Cardiac muscle cell (in vitro differentiated cells and primary cell): ENCODE data around the gene BRICD5. TPM values are rescaled to one million over a fixed set of nuclear protein-coding genes. Genes with fewer than 3 reads are reported as not detected.

Source experiments
- DNase-seq, 2 donors: peaks; one replicate each; pipeline versions ENCODE4 v3.0.0 to v3.0.0-alpha.2; 2010 to 2017; ENCODE audit warnings: low read depth in 1 of 2, low spot score in 1 of 2
- H3K27ac ChIP-seq: fragments of 200-600 bp; sonication (generic); 2 replicates; pipeline ENCODE4 v1.5.1; 2016
- H3K27me3 ChIP-seq: fragments of 200-600 bp; sonication (generic); 2 replicates; pipeline ENCODE4 v1.6.0; 2016; ENCODE audit warnings: control low read depth
- H3K36me3 ChIP-seq: fragments of 200-600 bp; sonication (generic); 2 replicates; pipeline ENCODE4 v1.5.1; 2016; ENCODE audit warnings: control low read depth
- H3K4me1 ChIP-seq: fragments of 200-600 bp; sonication (generic); 2 replicates; pipeline ENCODE4 v1.8.1; 2017; ENCODE audit warnings: low read depth, mild to moderate bottlenecking, mixed run types
- H3K4me3 ChIP-seq: fragments of 200-600 bp; sonication (generic); 2 replicates; pipeline ENCODE4 v1.5.1; 2016; ENCODE audit warnings: mild to moderate bottlenecking
- H3K9me3 ChIP-seq: fragments of 200-600 bp; sonication (generic); 2 replicates; pipeline ENCODE4 v1.5.1; 2017; ENCODE audit warnings: low read depth, mild to moderate bottlenecking, control low read depth
- polyA plus RNA-seq: library from polyadenylated mRNA; unstranded; fragments of >200 nt; fragmentation: Nextera tagmentation; extraction: Ambion mirVana; gene quantifications from 2 replicates; pipeline ENCODE4 v1.2.1, GENCODE V29; 2016
- total RNA-seq: library from RNA; depleted of rRNA; stranded (reverse); fragments of >200 nt; gene quantifications from 2 replicates; pipeline ENCODE4 v1.2.3, GENCODE V29; 2016
- TF ChIP-seq, protein P1 (sequence below): IDR thresholded peaks from 2 replicates; pipeline ENCODE4 v1.5.1; 2012; ENCODE audit warnings: low read depth, mild to moderate bottlenecking, low read length

Gene BRICD5
- total and polyA plus RNA-seq, 2 experiments from 2014 or later = 21.8 to 24.6 TPM

DNA sequence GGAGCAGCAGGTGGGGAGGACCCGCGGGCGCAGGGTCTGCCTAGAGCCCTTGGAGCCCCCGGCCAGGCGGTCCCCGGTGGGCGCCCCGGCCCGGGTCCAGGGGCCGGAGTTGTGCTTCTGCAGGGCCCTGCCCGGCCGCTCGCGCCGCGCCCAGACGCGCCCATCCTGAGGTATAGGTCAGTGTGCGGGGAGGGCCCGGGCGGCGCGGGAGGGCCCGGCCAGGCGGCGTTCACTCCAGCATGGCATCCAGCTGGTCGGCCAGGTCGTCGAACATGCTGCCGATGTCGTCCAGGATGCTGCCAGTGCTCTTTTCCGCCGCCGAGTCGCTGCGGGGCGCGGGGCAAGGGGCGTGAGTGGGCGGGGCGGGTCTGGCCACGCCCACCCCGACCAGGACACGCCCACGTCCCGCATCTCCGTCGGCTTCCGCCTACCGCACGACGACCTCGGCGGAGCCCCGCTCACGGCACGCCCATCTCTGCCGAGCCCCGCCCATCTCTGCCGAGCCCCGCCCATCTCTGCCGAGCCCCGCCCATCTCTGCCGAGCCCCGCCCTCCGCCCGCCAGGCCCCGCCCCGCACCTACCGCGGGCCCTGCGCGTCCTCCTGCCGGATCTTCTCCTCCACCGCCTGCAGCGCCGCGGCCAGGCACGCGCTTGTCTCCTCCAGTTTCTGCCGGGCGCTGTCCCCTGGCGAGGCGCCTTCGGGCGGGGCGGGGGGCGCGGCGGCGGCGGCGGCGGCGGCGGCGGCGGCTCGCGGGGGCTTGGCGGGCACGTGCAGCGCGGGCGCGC lies 32.1 kb downstream of the BRICD5 start:
- Histone ChIP-seq H3K4me3 (no peak overlapping the region), H3K36me3 (peaks cover 22% of the 10 kb centered on the region), H3K27me3 (no peaks in the 10 kb centered on the region), H3K9me3 (no peaks in the 10 kb centered on the region), H3K4me1 (no peaks in the 10 kb centered on the region), H3K27ac (no peak overlapping the region)
- TF ChIP-seq, protein P1, sequence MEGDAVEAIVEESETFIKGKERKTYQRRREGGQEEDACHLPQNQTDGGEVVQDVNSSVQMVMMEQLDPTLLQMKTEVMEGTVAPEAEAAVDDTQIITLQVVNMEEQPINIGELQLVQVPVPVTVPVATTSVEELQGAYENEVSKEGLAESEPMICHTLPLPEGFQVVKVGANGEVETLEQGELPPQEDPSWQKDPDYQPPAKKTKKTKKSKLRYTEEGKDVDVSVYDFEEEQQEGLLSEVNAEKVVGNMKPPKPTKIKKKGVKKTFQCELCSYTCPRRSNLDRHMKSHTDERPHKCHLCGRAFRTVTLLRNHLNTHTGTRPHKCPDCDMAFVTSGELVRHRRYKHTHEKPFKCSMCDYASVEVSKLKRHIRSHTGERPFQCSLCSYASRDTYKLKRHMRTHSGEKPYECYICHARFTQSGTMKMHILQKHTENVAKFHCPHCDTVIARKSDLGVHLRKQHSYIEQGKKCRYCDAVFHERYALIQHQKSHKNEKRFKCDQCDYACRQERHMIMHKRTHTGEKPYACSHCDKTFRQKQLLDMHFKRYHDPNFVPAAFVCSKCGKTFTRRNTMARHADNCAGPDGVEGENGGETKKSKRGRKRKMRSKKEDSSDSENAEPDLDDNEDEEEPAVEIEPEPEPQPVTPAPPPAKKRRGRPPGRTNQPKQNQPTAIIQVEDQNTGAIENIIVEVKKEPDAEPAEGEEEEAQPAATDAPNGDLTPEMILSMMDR = no peak
- peak; percentile 38 to 44 for DNase-seq

DNA sequence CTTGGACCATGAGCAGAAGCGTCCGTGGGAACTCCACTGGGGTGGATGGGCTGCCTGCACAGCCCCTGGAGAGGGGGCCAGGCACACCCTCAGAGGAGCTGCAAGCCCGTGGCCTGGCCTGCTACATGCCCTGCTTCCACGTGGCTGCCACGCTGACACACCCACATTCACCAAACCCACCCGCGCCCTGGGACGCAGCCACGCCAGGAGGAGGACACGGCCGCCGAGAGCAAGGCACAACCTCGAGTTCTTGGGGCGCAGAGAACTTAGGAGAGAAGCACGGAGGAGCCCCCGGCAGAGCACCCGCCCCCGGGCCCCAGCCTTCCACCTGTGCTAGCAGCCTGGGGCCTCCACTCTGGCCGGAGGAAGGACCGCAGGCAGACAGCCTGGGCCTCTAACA lies 33.1 kb downstream of the BRICD5 start:
- no peak overlapping the region for H3K4me3 ChIP-seq
- no peak overlapping the region for H3K27ac ChIP-seq
- no peaks in the 10 kb centered on the region for H3K9me3 ChIP-seq
- TF ChIP-seq, protein P1 = no peak
- DNase-seq = no peak
- H3K36me3 ChIP-seq = peaks cover 27% of the 10 kb centered on the region
- H3K27me3 ChIP-seq = no peaks in the 10 kb centered on the region
- H3K4me1 ChIP-seq = no peaks in the 10 kb centered on the region

DNA sequence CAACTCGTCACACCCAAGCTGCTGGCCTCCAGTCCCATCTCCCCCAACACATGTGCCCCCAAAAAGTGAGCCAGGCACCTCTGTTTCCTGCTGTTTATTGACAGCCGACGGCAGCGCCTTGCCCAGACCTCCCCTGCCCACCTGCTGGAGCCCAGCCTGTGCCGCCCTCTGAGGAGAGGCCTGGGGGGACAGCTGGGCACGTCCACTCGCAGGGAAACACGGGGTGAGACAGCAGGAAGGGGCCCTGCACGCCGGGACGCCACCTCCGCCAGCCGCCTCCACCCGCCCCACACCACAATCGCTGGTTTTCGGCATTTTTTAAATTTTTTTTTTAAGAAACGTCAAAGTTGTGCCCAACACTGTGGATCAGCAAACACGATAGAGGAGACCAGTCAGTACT lies 33.6 kb downstream of the BRICD5 start:
- Histone ChIP-seq H3K27ac (no peak overlapping the region), H3K27me3 (no peaks in the 10 kb centered on the region), H3K9me3 (no peaks in the 10 kb centered on the region), H3K4me3 (no peak overlapping the region), H3K36me3 (peaks cover 27% of the 10 kb centered on the region), H3K4me1 (no peaks in the 10 kb centered on the region)
- TF ChIP-seq, protein P1 = no peak
- DNase-seq = no peak

DNA sequence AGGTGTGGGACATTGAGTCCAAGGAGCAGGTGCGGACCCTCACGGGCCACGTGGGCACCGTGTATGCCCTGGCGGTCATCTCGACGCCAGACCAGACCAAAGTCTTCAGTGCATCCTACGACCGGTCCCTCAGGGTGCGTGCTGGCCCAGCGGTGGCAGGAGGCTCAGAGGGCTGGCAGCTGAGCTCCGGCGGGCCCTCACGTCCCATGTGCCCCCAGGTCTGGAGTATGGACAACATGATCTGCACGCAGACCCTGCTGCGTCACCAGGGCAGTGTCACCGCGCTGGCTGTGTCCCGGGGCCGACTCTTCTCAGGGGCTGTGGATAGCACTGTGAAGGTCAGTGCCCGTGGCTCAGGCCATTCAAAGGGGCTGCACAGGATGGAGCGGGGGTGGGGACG lies 34.6 kb downstream of the BRICD5 start:
- H3K36me3 ChIP-seq = peaks cover 27% of the 10 kb centered on the region

DNA sequence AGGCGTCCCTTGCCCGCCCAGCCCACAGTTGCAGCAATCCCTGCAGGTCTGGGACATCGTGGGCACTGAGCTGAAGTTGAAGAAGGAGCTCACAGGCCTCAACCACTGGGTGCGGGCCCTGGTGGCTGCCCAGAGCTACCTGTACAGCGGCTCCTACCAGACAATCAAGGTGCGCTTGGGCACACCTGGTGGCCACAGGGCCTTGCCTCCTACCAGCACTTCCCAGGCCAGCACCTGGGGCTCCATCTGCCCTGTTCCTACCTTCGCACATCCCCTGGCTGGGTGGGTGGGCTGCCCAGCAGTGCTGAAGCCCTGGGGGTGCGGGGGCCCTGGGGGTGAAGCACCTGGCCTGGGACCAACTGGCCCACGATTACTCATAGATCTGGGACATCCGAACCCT lies 35.2 kb downstream of the BRICD5 start:
- H3K9me3 ChIP-seq = no peaks in the 10 kb centered on the region
- H3K36me3 ChIP-seq = peaks cover 27% of the 10 kb centered on the region
- TF ChIP-seq, protein P1 = no peak
- no peak overlapping the region for H3K27ac ChIP-seq
- H3K27me3 ChIP-seq = no peaks in the 10 kb centered on the region
- H3K4me3 ChIP-seq = no peak overlapping the region
- DNase-seq = no peak
- H3K4me1 ChIP-seq = no peaks in the 10 kb centered on the region

More for the DNA sequence above, 34.6 kb downstream of the BRICD5 start:
- no peak overlapping the region for H3K27ac ChIP-seq
- H3K27me3 ChIP-seq = no peaks in the 10 kb centered on the region
- TF ChIP-seq, protein P1 = no peak
- H3K4me3 ChIP-seq = no peak overlapping the region
- no peaks in the 10 kb centered on the region for H3K4me1 ChIP-seq
- no peak for DNase-seq
- H3K9me3 ChIP-seq = no peaks in the 10 kb centered on the region
